Spleen (tissue), 11 donors: ENCODE results near the gene DRAM1. TPM values are rescaled to one million over a fixed set of nuclear protein-coding genes. Genes with fewer than 3 reads are reported as not detected.

Source experiments
- DNase-seq: peaks from one replicate; pipeline ENCODE4 v3.0.0-alpha.2; 2020
- H3K27ac ChIP-seq, 8 donors: fragments of 200-600 bp; sonication (generic) in 7 of 8; 1 replicate in 4 of 8; 2 replicates in 4 of 8; pipeline versions ENCODE4 v1.5.0 to v1.8.0; 2016 to 2021; ENCODE audit warnings: inconsistent platforms in 4 of 8, mild to moderate bottlenecking in 4 of 8, moderate library complexity in 1 of 8
- H3K27me3 ChIP-seq, 7 donors: fragments of 200-600 bp; sonication (generic) in 6 of 7; replicated peaks in 1 of 7; 1 replicate in 4 of 7; 2 replicates in 3 of 7; pipeline versions ENCODE4 v1.5.0 to v1.8.0; 2016 to 2021; ENCODE audit warnings: inconsistent platforms in 3 of 7, mild to moderate bottlenecking in 1 of 7
- H3K36me3 ChIP-seq, 6 donors: fragments of 200-600 bp; sonication (generic) in 5 of 6; 1 replicate in 4 of 6; 2 replicates in 2 of 6; pipeline versions ENCODE4 v1.5.0 to v1.8.0; 2016 to 2021; ENCODE audit warnings: inconsistent platforms in 2 of 6
- H3K4me1 ChIP-seq, 6 donors: fragments of 200-600 bp; sonication (generic) in 5 of 6; 1 replicate in 3 of 6; 2 replicates in 3 of 6; pipeline versions ENCODE4 v1.5.0 to v1.8.0; 2016 to 2021; ENCODE audit warnings: inconsistent platforms in 3 of 6
- H3K4me3 ChIP-seq, 8 donors: fragments of 200-600 bp; sonication (generic) in 7 of 8; 1 replicate in 4 of 8; 2 replicates in 4 of 8; pipeline versions ENCODE4 v1.5.0 to v1.8.0; 2016 to 2021; ENCODE audit warnings: inconsistent platforms in 4 of 8, mild to moderate bottlenecking in 4 of 8, moderate library complexity in 2 of 8
- H3K9me3 ChIP-seq, 8 donors: fragments of 200-600 bp; sonication (generic) in 7 of 8; 1 replicate in 4 of 8; 2 replicates in 4 of 8; pipeline versions ENCODE4 v1.5.0 to v1.8.0; 2016 to 2021; ENCODE audit warnings: inconsistent platforms in 4 of 8
- CTCF ChIP-seq, 11 experiments: fragments of 200-600 bp in 7 of 11; fragments of 450-650 bp in 4 of 11; sonication (generic) in 4 of 11; IDR thresholded peaks in 8 of 11; conservative IDR thresholded peaks in 3 of 11; 1 replicate in 7 of 11; 2 replicates in 4 of 11; pipeline versions ENCODE4 v1.4.0 to v1.8.0; 2016 to 2021; ENCODE audit warnings: antibody characterized with exemption in 11 of 11, inconsistent platforms in 4 of 11, mild to moderate bottlenecking in 1 of 11
- POLR2A ChIP-seq, 3 donors: fragments of 450-650 bp; IDR thresholded peaks; one replicate each; pipeline ENCODE4 v1.5.1; 2017; ENCODE audit warnings: antibody characterized with exemption in 3 of 3, mild to moderate bottlenecking in 1 of 3
- POLR2AphosphoS5 ChIP-seq, 3 donors: sonication (generic); formaldehyde crosslinking; IDR thresholded peaks; one replicate each; pipeline ENCODE4 v1.5.1; 2017; ENCODE audit warnings: antibody characterized with exemption in 3 of 3
- WGBS, 5 donors: extraction: QIAGEN DNeasy Blood & Tissue Kit in 3 of 5; methylation state at CpG; one replicate each; pipeline versions ENCODE4 v1.1.5 to v1.1.7; 2013 to 2018; 5-methylcytosine and 5-hydroxymethylcytosine counted together
- intact Hi-C: fragments of 100-400 bp; cut with DNase I; formaldehyde crosslinking; loops from one replicate; pipeline ENCODE4 v1.15.0; 2023; ENCODE audit warnings: low total_unique reads
- polyA plus RNA-seq, 3 donors: library from polyadenylated mRNA; stranded (reverse); fragments of 200-250 nt; gene quantifications; one replicate each; pipeline ENCODE4 v1.2.1, GENCODE V29; 2013
- total RNA-seq, 7 donors: library from RNA; depleted of rRNA in 3 of 7; stranded (reverse); fragments of >200 nt in 3 of 7; fragmentation: NEBNext Ultra II Directional in 4 of 7; extraction: Animal tissue kit (Norgen Biotek cat#: 25700) in 4 of 7; gene quantifications; one replicate each; pipeline versions ENCODE4 v1.1.0 to v1.2.1, GENCODE V29; 2016 to 2021
- donor health status: healthy with polysubstance abuse.
- donor health status: DM: no; HTN: no; CAD: no; lungs with moderate emphysema.
- donor health status: DM: no; HTN: no; CAD: no.
- donor health status: Bipolar disorder and iron deficiency.
- donor health status: healthy.
- donor health status: DM: no; HTN: no; CAD: no.
- donor health status: DM: yes; HTN: yes; CAD: no.

The DRAM1 gene
- total and polyA plus RNA-seq, 10 donors = 8.4 to 43.1 (median 19.1) TPM

- no peak for DNase-seq
- TF ChIP-seq CTCF (IDR thresholded peaks at IDR 0.05 in 8 of 11, conservative IDR thresholded peaks at IDR 0.05 in 3 of 11) (peak; percentile 69 to 92 (median 86)), POLR2A (IDR thresholded peaks at IDR 0.05) (no peak), POLR2AphosphoS5 (IDR thresholded peaks at IDR 0.05) (no peak)
- whole genome bisulfite sequencing, 5 donors = 28 to 33% (median 30%) methylated on average over 6 of the region's 6 CpGs
- H3K9me3 ChIP-seq = no peaks in the 10 kb centered on the region
- H3K27me3 ChIP-seq = no peaks in the 10 kb centered on the region
- no peak overlapping the region for H3K4me3 ChIP-seq
- intact Hi-C loops = loop anchor here (5.0 kb wide), 2 partner anchors 67 to 422 kb away; no protein-coding TSS in a partner anchor
- no peaks in the 10 kb centered on the region for H3K36me3 ChIP-seq
- H3K27ac ChIP-seq = peak overlapping the region in 4 of 8 donors; percentile 58 to 77 (median 68)
- H3K4me1 ChIP-seq = peaks cover 8 to 28% (median 18%) of the 10 kb centered on the region in 6 donors
Measured at GRCh38 chr12:101839324-101840283, 37.8 kb upstream of the DRAM1 start.

- H3K4me3 ChIP-seq = no peak overlapping the region
- H3K36me3 ChIP-seq = no peaks in the 10 kb centered on the region
- intact Hi-C loops = loop anchor here (5.0 kb wide), 1 partner anchor 69 kb away; no protein-coding TSS in a partner anchor
- no peak for TF ChIP-seq POLR2AphosphoS5 (IDR thresholded peaks at IDR 0.05)
- TF ChIP-seq POLR2A (IDR thresholded peaks at IDR 0.05) = no peak
- TF ChIP-seq CTCF (IDR thresholded peaks at IDR 0.05 in 8 of 11, conservative IDR thresholded peaks at IDR 0.05 in 3 of 11) = no peak
- H3K27me3 ChIP-seq = no peaks in the 10 kb centered on the region
- H3K27ac ChIP-seq = no peak overlapping the region
- no peaks in the 10 kb centered on the region for H3K9me3 ChIP-seq
- WGBS, 5 donors = 85 to 98% (median 97%) methylated on average over 4 of the region's 4 CpGs
- H3K4me1 ChIP-seq = peaks cover 8 to 28% (median 18%) of the 10 kb centered on the region in 6 donors
- DNase-seq = no peak
Measured at GRCh38 chr12:101841069-101841468, 36.3 kb upstream of the DRAM1 start.

- peaks cover 0 to 2% (median 0%) of the 10 kb centered on the region in 6 donors for H3K4me1 ChIP-seq
- no peaks in the 10 kb centered on the region for H3K36me3 ChIP-seq
- no peak overlapping the region for H3K4me3 ChIP-seq
- no peaks in the 10 kb centered on the region for H3K27me3 ChIP-seq
- intact Hi-C loops = no loop called here
- no peak for DNase-seq
- 85 to 92% (median 86%) methylated on average over 5 of the region's 5 CpGs for WGBS, 5 donors
- no peak for TF ChIP-seq POLR2A (IDR thresholded peaks at IDR 0.05)
- TF ChIP-seq POLR2AphosphoS5 (IDR thresholded peaks at IDR 0.05) = no peak
- no peak for TF ChIP-seq CTCF (IDR thresholded peaks at IDR 0.05 in 8 of 11, conservative IDR thresholded peaks at IDR 0.05 in 3 of 11)
- H3K9me3 ChIP-seq = no peaks in the 10 kb centered on the region
- no peak overlapping the region for H3K27ac ChIP-seq
Measured at GRCh38 chr12:101845137-101845711, 32.2 kb upstream of the DRAM1 start.

GRCh38 chr12:101847325-101847724 lies 30.1 kb upstream of the DRAM1 start:
- Histone ChIP-seq H3K27ac (no peak overlapping the region), H3K4me1 (peaks cover 0 to 12% (median 0%) of the 10 kb centered on the region in 6 donors), H3K9me3 (no peaks in the 10 kb centered on the region), H3K4me3 (no peak overlapping the region), H3K36me3 (no peaks in the 10 kb centered on the region), H3K27me3 (no peaks in the 10 kb centered on the region)
- intact Hi-C loops = no loop called here
- no peak for DNase-seq
- WGBS, 5 donors = 75 to 88% (median 79%) methylated on average over 5 of the region's 5 CpGs
- TF ChIP-seq POLR2A (IDR thresholded peaks at IDR 0.05) (no peak), CTCF (IDR thresholded peaks at IDR 0.05 in 8 of 11, conservative IDR thresholded peaks at IDR 0.05 in 3 of 11) (no peak), POLR2AphosphoS5 (IDR thresholded peaks at IDR 0.05) (no peak)
